Adipose tissue (tissue), 3 donors: ENCODE data around the gene LCA5. TPM values are rescaled to one million over a fixed set of nuclear protein-coding genes. Genes with fewer than 3 reads are reported as not detected.
"Not testable (repeated sequence)": the region's sequence is repeated elsewhere in the genome, so short reads cannot be mapped to it uniquely, and the experiment has no call there.

ENCODE experiments used
- H3K27ac ChIP-seq: one replicate; pipeline ENCODE4 v1.5.1; 2013; ENCODE audit warnings: low read depth, low read length
- WGBS, 3 donors: extraction: QIAGEN DNeasy Blood & Tissue Kit; methylation state at CpG; one replicate each; pipeline ENCODE4 v1.1.7; 2013; 5-methylcytosine and 5-hydroxymethylcytosine counted together
- polyA plus RNA-seq, 3 donors: library from polyadenylated mRNA; stranded (reverse); fragments of 200-250 nt; gene quantifications; one replicate each; pipeline ENCODE4 v1.2.3, GENCODE V29; 2013
- donor health status: healthy with polysubstance abuse.
- donor health status: Bipolar disorder and iron deficiency.
- donor health status: healthy.

The LCA5 gene
- 1 to 10 TPM; 1.1 to 3.4 (median 1.3) TPM for polyA plus RNA-seq

GRCh38 chr6:79536954-79537747, at the start of gene LCA5:
Gene LCA5, minus strand, starts transcription at chr6:79537430. Its CDS starts 18,536 bp downstream, at chr6:79518894.
- WGBS, 3 donors, result 0 to 1% (median 1%) methylated on average over 54 to 56 of the region's 56 CpGs

GRCh38 chr6:79586548-79586947, 49.3 kb upstream of the LCA5 start:
- H3K27ac ChIP-seq, result no peak overlapping the region

More at GRCh38 chr6:79536954-79537747, at the start of gene LCA5:
- H3K27ac ChIP-seq, result no peak within 1 kb of the TSS

GRCh38 chr6:79584332-79584731, 47.1 kb upstream of the LCA5 start:
- H3K27ac ChIP-seq, result no peak overlapping the region
- 64 to 86% (median 75%) methylated on average over 2 of the region's 2 CpGs for WGBS, 3 donors

GRCh38 chr6:79577926-79578325, 40.7 kb upstream of the LCA5 start:
- WGBS, 3 donors, result 90 to 92% (median 91%) methylated on average over 6 of the region's 6 CpGs
- not testable (repeated sequence) for H3K27ac ChIP-seq

GRCh38 chr6:79574630-79575225, 37.5 kb upstream of the LCA5 start:
- H3K27ac ChIP-seq, result no peak overlapping the region
- WGBS, 3 donors, result 95 to 100% (median 96%) methylated on average over 1 of the region's 1 CpG

- H3K27ac ChIP-seq, result no peak overlapping the region
- WGBS, 3 donors, result 90 to 92% (median 91%) methylated on average over 1 of the region's 1 CpG
Observed at GRCh38 chr6:79574174-79574573, 36.9 kb upstream of the LCA5 start.

GRCh38 chr6:79571030-79571367, 33.8 kb upstream of the LCA5 start:
- WGBS, 3 donors, result 22 to 41% (median 37%) methylated on average over 2 of the region's 2 CpGs
- no peak overlapping the region for H3K27ac ChIP-seq

GRCh38 chr6:79570129-79571029, 33.1 kb upstream of the LCA5 start:
- 7 to 26% (median 23%) methylated on average over 3 of the region's 3 CpGs for WGBS, 3 donors
- no peak overlapping the region for H3K27ac ChIP-seq

- H3K27ac ChIP-seq, result no peak overlapping the region
- WGBS, 3 donors, result 87 to 93% (median 88%) methylated on average over 2 of the region's 2 CpGs
Observed at GRCh38 chr6:79568996-79569395, 31.8 kb upstream of the LCA5 start.

- H3K27ac ChIP-seq, result no peak overlapping the region
- 65 to 70% (median 69%) methylated on average over 2 of the region's 2 CpGs for WGBS, 3 donors
Observed at GRCh38 chr6:79564636-79565035, 27.4 kb upstream of the LCA5 start.

GRCh38 chr6:79559706-79560105, 22.5 kb upstream of the LCA5 start:
- no peak overlapping the region for H3K27ac ChIP-seq
- WGBS, 3 donors, result 90 to 99% (median 96%) methylated on average over 2 of the region's 2 CpGs

GRCh38 chr6:79557673-79558467, 20.6 kb upstream of the LCA5 start:
- H3K27ac ChIP-seq, result no peak overlapping the region
- 85 to 92% (median 88%) methylated on average over 2 of the region's 2 CpGs for WGBS, 3 donors

GRCh38 chr6:79554305-79554704, 17.1 kb upstream of the LCA5 start:
- no peak overlapping the region for H3K27ac ChIP-seq

GRCh38 chr6:79551401-79551800, 14.2 kb upstream of the LCA5 start:
- H3K27ac ChIP-seq, result no peak overlapping the region
- WGBS, 3 donors, result 78 to 95% (median 92%) methylated on average over 2 of the region's 2 CpGs

GRCh38 chr6:79548304-79548703, 11.1 kb upstream of the LCA5 start:
- no peak overlapping the region for H3K27ac ChIP-seq
- 58 to 94% (median 92%) methylated on average over 5 of the region's 5 CpGs for WGBS, 3 donors

- H3K27ac ChIP-seq, result no peak overlapping the region
- 37 to 74% (median 43%) methylated on average over 3 of the region's 3 CpGs for WGBS, 3 donors
Observed at GRCh38 chr6:79546186-79546585, 9.0 kb upstream of the LCA5 start.

GRCh38 chr6:79544939-79545450, 7.8 kb upstream of the LCA5 start:
- 6 to 37% (median 9%) methylated on average over 7 of the region's 7 CpGs for WGBS, 3 donors
- no peak overlapping the region for H3K27ac ChIP-seq

GRCh38 chr6:79544299-79544927, 7.2 kb upstream of the LCA5 start:
- WGBS, 3 donors, result 44 to 58% (median 58%) methylated on average over 2 of the region's 2 CpGs
- no peak overlapping the region for H3K27ac ChIP-seq
